ENCODE measurements around the gene TAF7.
A peak's percentile ranks its signal among the peaks of the same experiment; 100 is the strongest.
"Not testable (repeated sequence)": the region's sequence is repeated elsewhere in the genome, so short reads cannot be mapped to it uniquely, and the experiment has no call there.

Gene TAF7

GRCh38 chr5:141338538-141339306 lies 18.1 kb upstream of the TAF7 start, which contains the start of gene PCDHGA2:
TSS of gene PCDHGA2 (plus strand) at chr5:141338760.
- DNase-seq (ENCODE audit: low spot score): no peak

- not testable (repeated sequence) for DNase-seq (ENCODE audit: low spot score)
Observed at GRCh38 chr5:141332571-141332970, 12.0 kb upstream of the TAF7 start.

GRCh38 chr5:141330299-141331080 lies 9.9 kb upstream of the TAF7 start, which contains the start of gene PCDHGA1:
TSS of gene PCDHGA1 (plus strand) at chr5:141330514.
- no peak for DNase-seq (ENCODE audit: low spot score)

GRCh38 chr5:141328231-141328630 lies 7.6 kb upstream of the TAF7 start:
- DNase-seq (ENCODE audit: low spot score): no peak

- peak; percentile 82 for DNase-seq (ENCODE audit: low spot score)
Observed at GRCh38 chr5:141326088-141326854, 5.7 kb upstream of the TAF7 start.

- no peak for DNase-seq (ENCODE audit: low spot score)
Observed at GRCh38 chr5:141322261-141322660, 1.7 kb upstream of the TAF7 start.

- DNase-seq (ENCODE audit: low spot score): no peak
Observed at GRCh38 chr5:141319699-141320098, 885 bp downstream of the TAF7 start.

GRCh38 chr5:141319202-141319601 lies 1.4 kb downstream of the TAF7 start:
- DNase-seq (ENCODE audit: low spot score): no peak

GRCh38 chr5:141316963-141317362 lies 3.6 kb downstream of the TAF7 start:
- not testable (repeated sequence) for DNase-seq (ENCODE audit: low spot score)

GRCh38 chr5:141313711-141314110 lies 6.9 kb downstream of the TAF7 start:
- DNase-seq (ENCODE audit: low spot score): no peak

GRCh38 chr5:141306630-141307029 lies 14.0 kb downstream of the TAF7 start:
- DNase-seq (ENCODE audit: low spot score): no peak

- DNase-seq (ENCODE audit: low spot score): no peak
Observed at GRCh38 chr5:141303756-141304155, 16.8 kb downstream of the TAF7 start, which contains the start of gene SLC25A2. TSS of gene SLC25A2 (minus strand) at chr5:141304049. CDS start at chr5:141303865, 184 bp downstream.

GRCh38 chr5:141298376-141298775 lies 22.2 kb downstream of the TAF7 start:
- DNase-seq (ENCODE audit: low spot score): no peak

- no peak for DNase-seq (ENCODE audit: low spot score)
Observed at GRCh38 chr5:141272906-141273305, 47.7 kb downstream of the TAF7 start.

GRCh38 chr5:141269195-141269594 lies 51.4 kb downstream of the TAF7 start:
- DNase-seq (ENCODE audit: low spot score): no peak
